Renal cortical epithelial cell (primary cell): ENCODE results near the gene SLC16A4. TPM values are rescaled to one million over a fixed set of nuclear protein-coding genes. Genes with fewer than 3 reads are reported as not detected.
"Not testable (repeated sequence)": the region's sequence is repeated elsewhere in the genome, so short reads cannot be mapped to it uniquely, and the experiment has no call there.

Experiments used
- DNase-seq: peaks from one replicate; pipeline ENCODE4 v3.0.0-alpha.2; 2011; ENCODE audit warnings: low read depth
- total RNA-seq: library from RNA; depleted of rRNA; stranded (reverse); fragments of >200 nt; gene quantifications from 2 replicates; pipeline ENCODE4 v1.2.3, GENCODE V29; 2014

SLC16A4 gene
- total RNA-seq, 1 donor from 2014 or later, result 127 TPM

DNA sequence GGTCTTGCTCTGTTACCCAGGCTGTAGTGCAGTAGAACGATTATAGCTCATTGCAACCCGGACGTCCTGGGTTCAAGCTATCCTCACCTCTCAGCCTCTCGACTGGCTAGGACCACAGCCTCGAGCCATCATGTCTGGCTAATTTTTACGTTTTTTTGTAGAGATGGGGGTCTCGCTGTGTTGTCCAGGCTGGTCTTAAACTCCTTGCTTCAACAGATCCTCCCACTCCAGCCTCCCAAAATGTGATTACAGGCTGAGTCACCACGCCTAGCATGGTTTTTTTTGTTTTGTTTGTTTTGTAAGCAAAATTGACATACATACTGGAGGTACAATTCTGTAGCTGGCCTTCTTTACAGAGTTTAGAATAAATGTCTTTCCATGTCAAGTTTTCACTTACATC lies 17.7 kb upstream of the SLC16A4 start:
- no peak for DNase-seq

GRCh38 chr1:110407260-110408210 lies 16.7 kb upstream of the SLC16A4 start, which contains the start of gene LAMTOR5:
Gene LAMTOR5 (minus strand): TSS chr1:110407694. CDS start chr1:110407620, 74 bp downstream.
- peak; percentile 82 for DNase-seq

GRCh38 chr1:110406407-110406806 lies 15.6 kb upstream of the SLC16A4 start:
- not testable (repeated sequence) for DNase-seq

- peak; percentile 70 for DNase-seq
Measured at GRCh38 chr1:110404401-110404800, 13.6 kb upstream of the SLC16A4 start.

- DNase-seq, result no peak
Measured at GRCh38 chr1:110403805-110404204, 13.0 kb upstream of the SLC16A4 start.

DNA sequence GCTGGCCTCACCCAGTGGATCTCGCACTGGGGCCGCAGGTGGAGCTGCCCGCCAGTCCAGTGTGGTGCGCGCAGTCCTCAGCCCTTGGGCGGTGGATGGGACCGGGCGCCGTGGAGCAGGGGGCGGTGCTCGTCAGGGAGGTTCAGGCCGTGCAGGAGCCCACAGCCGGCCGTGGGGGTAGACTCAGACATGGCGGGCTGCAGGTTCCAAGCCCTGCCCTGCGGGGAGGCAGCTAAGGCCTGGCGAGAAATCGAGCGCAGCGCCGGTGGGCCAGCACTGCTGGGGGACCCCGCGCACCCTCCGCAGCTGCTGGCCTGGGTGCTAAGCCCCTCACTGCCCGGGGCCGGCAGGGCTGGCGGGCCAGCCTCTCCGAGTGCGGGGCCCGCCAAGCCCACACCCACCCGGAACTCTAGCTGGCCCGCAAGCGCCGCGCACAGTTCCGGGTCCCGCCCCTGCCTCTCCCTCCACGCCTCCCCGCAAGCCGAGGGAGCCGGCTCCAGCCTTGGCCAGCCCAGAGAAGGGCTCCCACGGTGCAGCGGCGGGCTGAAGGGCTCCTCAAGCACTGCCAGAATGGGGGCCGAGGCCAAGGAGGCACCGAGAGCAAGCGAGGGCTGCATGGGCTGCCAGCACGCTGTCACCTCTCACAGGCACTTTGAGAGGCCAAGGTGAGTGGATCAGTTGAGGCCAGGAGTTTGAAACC lies 5.6 kb upstream of the SLC16A4 start:
- not testable (repeated sequence) for DNase-seq

DNA sequence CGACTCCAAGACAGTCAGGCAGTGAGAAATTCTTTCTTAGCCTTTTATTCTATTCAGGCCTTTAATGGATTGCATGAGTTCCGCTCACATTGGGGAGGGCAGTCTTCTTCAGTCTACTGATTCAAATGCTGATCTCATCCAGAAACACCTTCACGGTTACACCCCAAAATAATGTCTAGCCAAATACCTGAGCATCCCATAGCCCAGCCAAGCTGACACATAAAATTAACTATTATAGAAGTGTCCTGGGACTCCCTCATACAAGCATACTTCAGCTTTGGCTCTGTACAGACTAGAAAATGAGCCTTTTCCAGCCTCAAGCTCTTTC lies 3.6 kb upstream of the SLC16A4 start:
- no peak for DNase-seq

DNA sequence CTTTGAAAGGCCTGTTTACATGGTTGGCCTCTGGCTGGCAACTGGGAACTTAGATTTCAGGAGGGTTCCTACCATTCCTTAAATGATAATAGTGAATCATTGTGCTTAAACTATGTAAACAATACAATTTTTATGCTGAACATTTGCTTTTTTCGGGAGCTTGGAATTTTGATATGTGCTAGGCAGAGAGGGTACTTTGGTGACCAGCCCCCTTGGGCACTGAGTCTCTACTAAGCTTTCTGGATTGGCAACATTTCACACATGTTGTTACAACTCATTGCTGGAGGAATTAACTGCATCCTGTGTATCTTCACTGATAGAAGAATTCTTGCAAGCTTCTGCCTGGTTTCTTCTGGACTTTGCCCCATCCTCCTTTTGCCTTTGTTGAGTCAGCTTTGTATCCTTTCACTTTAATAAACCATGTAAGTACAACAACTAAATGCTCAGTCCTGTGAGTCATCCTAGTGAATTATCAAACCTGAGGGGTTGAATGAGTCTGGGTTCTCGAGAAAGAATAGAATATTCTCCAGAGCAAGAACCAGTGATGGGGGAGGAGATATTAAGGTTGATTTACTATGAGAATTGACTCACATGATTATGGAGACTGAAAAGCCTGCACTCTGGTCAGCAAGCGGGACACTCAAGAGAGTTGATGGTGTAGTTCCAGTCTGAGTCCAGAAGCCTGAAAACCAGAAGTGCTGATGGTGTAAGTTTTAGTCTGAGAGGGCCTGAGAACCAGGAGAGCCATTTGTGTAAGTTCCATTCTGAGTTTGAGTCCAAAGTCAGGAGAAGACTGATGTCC lies 3.1 kb upstream of the SLC16A4 start:
- peak; percentile 100 for DNase-seq

GRCh38 chr1:110393286-110393685 lies 2.5 kb upstream of the SLC16A4 start:
- DNase-seq, result peak; percentile 43

DNA sequence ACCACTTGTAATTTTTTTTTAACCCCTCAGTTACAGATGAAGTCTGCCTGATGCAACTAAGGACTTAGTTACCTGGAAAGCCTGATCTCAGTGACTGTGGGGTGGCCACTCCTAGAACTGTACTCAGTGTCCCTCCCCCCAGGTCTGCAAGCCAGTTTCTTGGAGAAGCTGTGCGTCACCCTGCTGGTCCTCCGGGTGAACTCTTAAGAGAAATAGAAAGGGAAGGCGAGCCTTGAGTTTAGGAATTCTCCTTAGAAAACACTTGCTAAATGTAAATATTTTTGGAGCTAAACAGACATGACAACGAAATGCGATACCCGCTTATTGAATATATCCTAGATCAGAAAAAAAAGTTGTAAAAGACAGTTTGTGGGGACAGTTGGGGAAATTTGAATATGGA lies 730 bp downstream of the SLC16A4 start:
- DNase-seq, result peak; percentile 81

DNA sequence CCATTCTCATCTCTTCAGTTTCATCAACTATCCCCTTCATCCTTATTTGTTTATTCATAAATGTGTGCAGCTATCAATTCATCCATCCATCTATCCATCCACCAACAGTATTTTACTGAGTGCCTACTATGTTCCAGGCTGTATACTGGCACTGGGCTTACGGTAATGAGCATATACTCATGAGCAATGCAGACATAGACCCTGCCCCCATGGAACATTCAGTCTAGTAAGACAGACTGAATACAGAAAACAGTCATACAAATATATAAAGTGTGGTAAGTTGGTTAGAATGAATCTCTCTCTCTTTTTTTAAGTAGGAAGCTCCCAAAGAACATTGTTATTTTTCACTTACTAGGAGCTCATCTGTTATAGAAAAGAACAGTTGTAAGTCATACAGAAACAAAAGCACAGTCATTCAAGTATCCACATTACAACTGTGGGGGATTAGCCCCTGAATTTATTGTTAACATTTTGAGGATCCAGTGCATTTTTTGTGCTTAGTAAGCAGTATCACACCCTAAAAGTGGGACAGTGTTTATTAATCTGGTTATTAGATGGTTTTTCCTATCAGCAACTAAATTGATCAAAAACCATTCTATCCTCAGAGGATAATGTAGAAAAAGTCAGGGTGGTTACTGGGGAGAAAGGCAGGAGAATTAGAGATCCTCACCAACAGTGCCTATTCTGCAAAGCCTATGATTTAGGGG lies 3.6 kb downstream of the SLC16A4 start:
- DNase-seq, result no peak

GRCh38 chr1:110385369-110385768 lies 5.5 kb downstream of the SLC16A4 start:
- DNase-seq, result no peak

DNA sequence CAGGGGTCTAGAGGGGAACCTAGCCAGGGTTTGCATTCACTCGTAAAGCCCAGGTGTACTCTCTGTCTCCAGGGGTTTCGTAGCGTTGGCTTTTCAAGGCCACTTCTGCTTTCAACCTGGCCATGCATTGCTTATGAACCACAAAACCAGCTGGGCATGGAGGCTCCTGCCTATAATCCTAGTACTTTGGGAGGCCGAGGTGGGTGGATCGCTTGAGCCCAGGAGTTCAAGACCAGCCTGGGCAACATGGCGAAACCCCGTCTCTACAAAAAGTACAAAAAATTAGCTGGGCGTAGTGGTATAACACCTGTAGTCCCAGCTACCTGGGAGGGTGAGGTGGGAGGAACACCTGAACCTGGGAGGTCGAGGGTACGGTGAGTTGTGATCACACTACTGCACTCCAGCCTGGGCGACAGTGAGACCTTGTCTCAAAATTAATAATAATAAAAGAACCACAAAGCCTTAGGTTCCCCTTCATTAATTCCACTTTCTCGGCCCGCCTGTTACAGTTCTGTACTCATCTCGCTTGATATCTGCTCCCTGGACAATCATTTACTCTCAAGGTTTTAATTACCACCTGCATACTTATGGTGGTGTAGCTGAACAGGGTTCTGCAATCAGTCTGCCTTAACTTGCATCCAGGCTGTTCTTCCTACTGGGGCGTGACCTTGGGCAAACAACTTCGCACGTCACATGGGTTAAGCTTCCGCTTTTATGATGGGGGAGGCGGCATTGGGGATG lies 6.1 kb downstream of the SLC16A4 start:
- DNase-seq, result peak; percentile 59

- no peak for DNase-seq
Measured at GRCh38 chr1:110383251-110383990, 7.4 kb downstream of the SLC16A4 start.

DNA sequence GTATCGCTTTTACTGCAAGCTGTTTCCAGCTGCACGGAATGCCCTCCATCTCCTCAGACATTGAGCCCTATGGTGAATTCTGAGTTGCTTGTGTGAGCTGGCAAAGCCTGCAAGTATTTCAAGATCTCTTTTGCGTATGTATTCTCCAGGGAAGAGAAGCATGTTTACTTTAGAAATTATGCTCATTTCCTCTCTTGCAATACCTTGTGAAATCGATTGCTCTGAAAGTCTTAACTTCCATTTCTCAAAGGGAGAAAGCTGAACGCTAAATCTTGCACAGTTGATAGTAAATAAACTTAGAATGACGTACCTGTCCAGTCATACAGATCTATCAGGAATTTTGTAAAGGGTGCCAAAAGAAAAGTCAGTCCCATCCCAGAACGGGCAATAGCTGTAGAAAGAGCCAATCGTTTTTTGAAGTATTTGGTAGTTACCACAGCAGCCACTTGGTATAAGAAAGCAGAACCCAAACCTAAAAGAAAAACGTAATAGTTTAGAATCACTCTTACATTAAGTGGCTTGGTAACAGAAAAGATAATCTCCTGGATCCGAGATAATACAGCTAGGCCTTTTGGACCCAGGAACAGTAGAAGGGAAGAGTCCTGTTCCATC lies 10.0 kb downstream of the SLC16A4 start:
- DNase-seq, result no peak

- DNase-seq, result no peak
Measured at GRCh38 chr1:110375490-110375889, 15.3 kb downstream of the SLC16A4 start.

- DNase-seq, result peak; percentile 75
Measured at GRCh38 chr1:110370827-110371226, 20.0 kb downstream of the SLC16A4 start.

GRCh38 chr1:110364221-110364620 lies 26.6 kb downstream of the SLC16A4 start:
- no peak for DNase-seq

GRCh38 chr1:110361856-110362255 lies 29.0 kb downstream of the SLC16A4 start:
- no peak for DNase-seq

DNA sequence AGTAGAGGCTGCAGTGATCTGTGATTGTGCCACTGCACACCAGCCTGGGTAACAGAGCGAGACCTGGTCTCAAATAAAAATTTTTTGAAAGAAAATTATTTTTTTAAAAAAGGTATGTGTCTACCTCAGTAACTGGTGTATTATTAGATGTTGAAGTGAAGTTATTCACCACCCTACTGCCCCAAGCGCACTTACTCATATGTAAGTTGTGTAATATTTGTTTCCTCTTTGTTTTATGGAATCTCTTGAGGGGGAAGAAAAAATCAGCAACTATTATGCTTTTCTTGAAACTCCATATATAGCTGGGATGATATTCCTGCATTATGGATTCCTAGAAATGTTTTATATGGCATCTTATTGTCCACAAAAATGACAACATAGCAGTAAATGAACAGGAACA lies 30.4 kb downstream of the SLC16A4 start:
- no peak for DNase-seq
